ACHN (cell line): ENCODE measurements around the gene CTSE.
"Not testable (repeated sequence)": the region's sequence is repeated elsewhere in the genome, so short reads cannot be mapped to it uniquely, and the experiment has no call there.

Experiments
- DNase-seq: peaks from one replicate; pipeline ENCODE4 v3.0.0-alpha.2; 2015
- in situ Hi-C: cut with HindIII; loops from 2 replicates; pipeline ENCODE4 v1.10.0; 2017; ENCODE audit warnings: low sequenced_read_pairs, low pct_ligation_motif_present, low pct_unique_long_range_greater_than_20kb

The CTSE gene

DNA sequence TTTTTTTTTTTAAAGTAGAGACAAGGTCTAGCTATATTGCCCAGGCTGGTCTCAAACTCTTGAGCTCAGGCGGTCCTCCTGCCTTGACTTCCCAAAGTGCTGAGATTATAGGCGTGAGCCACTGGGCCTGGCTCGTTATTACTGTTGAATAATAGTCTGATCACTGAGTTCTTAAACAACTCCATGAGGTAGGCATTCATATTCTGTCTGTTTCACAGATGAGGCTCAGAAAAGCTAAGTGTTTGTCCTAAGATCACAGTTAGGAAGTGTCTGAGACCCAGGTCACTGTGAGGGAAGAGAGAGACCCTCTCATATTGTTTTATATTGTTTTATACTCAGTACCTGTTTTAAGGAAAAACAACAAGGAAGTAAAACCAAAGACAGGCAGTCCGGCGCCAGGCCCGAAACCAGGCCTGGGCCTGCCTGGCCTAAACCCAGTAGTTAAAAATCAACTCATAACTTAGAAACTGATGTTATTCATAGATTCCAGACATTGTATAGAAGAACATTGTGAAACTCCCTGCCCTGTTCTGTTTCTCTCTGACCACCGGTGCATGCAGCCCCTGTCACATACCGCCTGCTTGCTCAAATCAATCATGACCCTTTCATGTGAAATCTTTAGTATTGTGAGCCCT lies 28.7 kb upstream of the CTSE start:
- in situ Hi-C loops = not testable (repeated sequence)
- peak; percentile 31 for DNase-seq

DNA sequence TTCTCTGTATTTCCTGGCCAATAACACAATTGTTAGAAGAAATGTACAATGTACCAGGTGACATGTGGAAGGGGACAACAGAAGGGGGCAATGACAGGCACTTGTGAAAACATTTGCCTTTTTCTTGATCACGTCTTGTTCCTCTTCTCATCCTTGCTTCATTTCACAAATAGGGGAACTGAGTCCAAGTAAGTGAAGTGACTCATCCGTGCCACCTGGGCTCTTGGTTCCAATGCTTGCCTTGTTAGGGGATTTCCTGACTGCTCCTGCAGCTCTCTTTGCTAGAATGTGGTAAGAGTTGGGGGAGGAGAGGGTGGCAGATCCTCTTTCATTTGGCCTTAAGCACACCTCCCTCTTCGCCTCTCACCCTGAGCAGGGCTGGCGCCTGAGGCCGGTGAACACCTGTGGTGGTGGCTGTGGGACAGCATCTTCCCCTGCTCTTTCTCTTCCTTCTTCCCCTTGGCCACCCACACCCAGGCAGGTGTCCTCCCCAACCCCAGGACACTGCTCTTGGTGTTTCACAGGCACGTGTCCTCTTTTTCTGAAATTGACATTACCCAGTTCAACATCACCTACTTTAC lies 27.1 kb upstream of the CTSE start:
- DNase-seq = peak; percentile 84
- in situ Hi-C loops = no loop called here

DNA sequence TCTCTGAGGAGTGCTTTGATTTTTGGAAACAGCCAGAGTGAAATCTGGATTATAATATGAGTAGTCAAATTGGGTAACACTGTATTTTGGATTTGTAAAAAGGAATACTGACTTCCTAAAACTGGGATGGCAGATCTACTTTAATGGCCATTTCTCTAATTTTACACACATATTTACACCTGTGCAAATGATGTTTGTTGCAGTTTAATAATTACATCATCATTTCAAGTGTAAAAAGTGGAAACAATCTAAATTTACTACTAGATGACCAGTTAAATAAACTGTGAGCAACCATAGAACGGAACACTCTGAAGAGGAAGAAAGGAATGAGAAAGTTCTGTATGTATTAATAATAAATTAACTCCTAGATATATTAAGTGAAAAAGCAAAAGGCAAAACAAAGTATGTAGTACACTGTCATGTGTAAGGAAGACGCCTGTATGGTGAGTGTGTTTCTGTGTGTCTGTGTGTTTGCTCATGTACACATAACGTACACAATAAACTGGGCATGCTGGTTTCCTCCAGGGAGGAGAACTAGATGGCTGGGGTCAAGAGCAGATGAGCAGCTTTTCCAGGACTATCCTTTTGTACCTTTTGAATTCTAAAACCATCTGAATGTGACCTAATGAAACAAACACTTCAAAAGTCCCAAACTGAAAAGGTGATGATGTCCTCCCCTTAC lies 26.4 kb upstream of the CTSE start:
- DNase-seq = no peak
- in situ Hi-C loops = no loop called here

DNA sequence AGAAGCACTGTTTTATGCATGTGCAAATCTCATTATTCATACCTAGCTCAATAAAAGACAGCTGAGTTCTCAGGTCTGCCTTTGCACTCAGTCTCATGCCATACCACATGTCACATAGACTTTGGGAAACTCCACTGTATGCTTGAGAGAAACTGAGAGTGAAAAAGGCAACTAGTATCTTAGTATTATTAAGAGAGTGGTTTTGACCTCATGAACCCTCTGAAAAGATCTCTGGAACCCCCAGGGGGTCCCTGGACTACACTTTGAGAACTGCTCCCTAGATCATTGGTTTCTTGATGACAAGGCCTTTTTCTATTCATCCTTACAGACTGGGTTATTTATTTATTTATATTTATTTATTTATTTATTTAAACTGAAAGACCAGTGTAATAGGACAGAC lies 25.6 kb upstream of the CTSE start:
- in situ Hi-C loops = no loop called here
- DNase-seq = no peak

DNA sequence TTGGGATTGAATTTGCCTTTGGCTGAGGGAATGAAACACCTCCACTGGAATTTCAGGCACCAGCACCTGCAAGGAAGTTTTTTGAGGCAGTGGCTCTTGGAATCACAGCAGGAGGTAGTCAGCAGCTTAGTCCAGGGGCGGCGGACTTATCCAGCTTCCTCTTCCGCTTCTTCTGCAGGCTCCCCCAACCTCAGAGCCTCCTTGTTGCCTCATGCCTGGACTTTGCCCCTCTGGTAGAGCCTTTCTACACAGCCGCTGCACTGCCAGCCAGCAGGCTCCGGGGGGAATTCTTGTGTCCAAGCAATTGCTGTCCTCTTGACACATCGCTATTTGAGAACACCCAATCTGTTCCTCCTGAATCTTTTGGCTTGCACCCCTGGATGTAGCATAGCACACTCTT lies 24.9 kb upstream of the CTSE start:
- DNase-seq = peak; percentile 85

DNA sequence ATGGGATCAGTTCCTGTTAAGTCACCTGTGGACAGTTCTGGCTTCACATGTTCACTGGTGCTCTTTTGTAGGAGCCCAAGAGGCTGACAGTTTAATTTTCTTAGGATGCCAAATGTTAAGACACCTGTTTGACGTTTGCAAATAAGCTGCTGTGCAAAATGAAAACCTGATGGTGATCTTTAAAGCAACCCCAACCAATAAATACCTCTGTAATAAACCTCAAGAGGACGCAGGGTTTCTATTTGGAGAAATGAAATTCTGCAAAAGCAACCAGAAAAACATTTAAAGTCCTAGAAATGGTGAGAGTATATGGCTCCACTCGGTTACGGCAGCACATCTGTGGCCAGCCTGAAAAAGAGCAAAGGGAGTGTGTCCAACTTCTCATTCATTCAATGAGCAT lies 23.6 kb upstream of the CTSE start:
- in situ Hi-C loops = no loop called here
- no peak for DNase-seq

More for the DNA sequence above, 24.9 kb upstream of the CTSE start:
- in situ Hi-C loops = no loop called here

DNA sequence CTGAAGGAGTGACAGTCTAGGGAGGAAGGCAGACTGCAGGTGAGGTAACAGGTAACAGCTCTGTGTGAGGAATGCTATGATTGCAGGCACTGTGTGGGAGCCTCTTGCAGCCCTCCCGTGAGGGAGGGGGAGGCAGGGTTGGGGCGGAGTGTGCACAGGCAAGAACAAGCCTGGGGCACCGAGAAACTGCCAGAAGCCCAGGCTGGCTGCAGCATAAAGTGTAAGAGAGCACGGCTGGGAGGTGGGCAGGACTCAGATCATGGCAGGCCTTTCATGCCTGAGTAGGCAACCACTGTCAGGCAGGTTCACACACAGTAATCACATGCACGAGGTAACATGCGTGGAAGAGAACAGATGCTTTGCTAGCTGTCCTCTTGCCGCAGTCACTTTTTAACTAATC lies 17.9 kb upstream of the CTSE start:
- in situ Hi-C loops = no loop called here
- no peak for DNase-seq

DNA sequence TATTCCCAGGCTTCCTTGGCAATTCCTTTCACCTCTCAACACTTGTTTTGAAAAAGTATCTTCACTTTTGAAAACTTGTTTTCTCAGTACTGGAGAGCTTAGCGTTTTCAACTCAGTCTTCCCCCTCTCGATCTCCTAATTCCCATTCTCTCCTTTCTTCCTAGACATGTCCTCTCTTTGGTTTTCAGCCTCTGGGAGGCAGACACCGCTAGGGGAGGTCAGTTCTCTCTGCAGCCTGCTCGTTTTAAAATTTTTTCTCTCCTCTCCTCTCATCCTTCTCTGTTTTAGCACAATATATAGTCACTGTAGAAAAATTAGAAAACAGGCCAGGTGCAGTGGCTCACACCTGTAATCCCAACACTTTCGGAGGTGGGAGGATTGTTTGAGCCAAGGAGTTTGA lies 16.6 kb upstream of the CTSE start:
- DNase-seq = no peak
- in situ Hi-C loops = no loop called here

DNA sequence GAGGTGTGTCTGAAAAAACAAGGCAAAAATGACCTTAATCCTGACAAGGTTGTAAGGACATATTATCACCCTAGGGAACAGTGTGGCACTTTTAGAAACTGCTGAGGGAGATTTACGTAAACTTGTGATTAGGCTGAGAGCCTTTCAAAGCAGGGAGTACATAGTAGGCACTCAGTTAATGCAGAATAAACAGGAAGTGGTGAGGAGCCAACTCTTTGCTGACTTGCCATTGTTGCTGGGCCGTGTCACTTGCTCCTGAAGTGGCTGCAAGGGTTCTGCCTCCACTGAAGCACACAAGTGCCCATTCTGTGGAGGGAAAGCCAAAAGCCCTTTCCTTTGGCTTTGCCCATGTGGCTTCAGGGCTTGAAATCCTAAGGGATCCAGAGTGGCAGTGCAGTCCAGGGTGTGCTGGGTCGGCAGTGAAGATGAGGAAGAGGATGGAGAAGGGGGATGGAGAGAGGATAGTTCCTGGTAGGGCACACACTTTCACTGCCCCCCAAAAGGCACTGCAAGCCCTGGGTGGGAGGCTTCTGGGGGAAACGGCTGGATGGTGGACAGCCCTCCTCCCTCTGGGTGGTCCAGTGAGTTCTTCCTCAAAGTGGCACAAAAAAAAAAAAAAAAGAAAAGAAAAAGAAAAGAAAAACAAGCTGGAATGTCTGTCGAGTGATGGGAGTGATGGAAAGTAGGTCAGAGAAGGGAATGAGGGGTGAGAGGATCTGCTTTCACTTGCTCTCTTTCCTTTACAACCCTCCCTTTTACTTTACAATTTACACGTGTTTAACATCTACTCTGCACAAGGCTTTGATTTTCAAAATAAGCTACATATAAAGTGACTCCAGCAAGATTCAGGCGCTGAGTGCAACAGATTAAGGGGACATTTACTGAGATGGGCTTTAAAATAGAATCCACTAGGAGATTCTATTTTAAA lies 15.6 kb upstream of the CTSE start:
- DNase-seq = no peak
- in situ Hi-C loops = loop anchor here (10.0 kb wide), 1 partner anchor 65 kb away; no protein-coding TSS in a partner anchor

DNA sequence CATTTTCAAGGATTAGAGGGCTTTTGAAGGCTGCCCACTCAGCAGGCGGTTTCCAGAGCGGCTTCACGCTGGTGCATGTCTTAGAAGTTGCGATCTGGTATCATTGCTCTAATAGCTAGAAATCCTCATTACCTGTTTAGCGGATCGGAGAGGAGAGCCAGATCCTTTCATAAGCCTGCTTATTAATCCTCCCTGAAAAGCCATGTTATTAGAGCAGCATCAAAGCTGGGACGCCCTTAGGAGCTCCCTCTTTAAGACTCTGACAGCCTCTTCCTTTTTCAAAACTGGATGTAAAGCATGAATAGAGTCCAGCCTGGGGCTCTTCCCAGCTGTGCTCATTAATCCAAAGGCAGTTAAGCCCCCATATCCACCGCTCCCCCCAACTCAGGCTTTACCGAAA lies 13.9 kb upstream of the CTSE start:
- in situ Hi-C loops = loop anchor here (10.0 kb wide), 1 partner anchor 67 kb away; no protein-coding TSS in a partner anchor
- DNase-seq = no peak

DNA sequence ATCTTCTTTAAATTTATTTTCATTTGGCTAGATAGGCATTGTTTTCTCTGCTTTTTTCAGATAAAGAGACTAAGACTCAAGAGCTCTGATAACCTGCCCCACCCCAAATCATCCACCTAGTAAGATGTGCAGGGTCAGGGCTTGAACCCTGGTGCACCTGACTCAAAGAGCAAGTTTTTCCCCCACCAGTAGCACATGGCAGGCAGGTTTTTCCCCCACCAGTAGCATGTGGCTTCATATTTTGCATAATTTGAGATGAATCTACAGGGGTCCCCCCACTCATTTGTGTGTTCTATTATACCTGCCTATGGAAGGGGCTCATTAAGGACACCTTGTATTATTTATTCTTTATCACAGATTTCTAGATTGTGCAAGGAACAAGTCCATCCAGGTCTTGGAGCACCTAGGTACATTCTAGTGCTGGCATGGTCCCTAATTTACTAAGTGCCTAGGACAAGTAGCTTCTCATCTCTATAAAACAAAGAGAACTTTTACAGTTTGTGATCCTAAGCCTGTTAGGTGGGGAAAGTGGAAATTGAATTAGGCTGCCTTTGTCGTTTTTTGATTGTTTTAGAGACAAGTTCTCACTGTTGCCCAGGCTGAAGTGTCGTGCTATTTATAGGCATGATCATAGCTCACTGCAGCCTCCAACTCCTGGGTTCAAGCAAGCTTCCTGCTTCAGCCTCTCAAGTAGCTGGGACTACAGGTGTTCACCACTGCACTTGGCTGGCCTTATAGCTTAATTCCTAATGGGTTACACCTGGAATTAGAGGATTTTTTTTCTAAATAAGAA lies 13.2 kb upstream of the CTSE start:
- in situ Hi-C loops = loop anchor here (10.0 kb wide), 1 partner anchor 68 kb away; no protein-coding TSS in a partner anchor
- DNase-seq = no peak

DNA sequence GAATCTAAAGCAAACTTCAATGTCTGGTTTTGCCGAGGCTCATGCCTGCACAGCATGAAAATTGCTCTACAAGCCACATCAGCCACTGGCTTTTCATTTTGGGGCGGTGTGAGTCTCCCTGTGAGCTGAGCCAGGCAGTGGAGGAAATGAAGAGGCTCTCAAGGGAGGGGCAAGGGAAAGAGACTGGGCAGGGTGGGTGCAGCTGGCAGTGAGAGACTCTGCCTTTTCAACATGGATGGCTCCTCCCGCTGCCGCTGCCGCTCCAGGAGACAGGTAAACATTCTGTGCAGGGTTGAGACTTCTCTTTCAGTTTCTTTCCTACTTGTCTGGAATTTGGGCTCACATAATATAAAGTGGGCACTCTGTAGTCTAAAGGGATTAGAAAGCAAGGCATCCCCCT lies 11.3 kb upstream of the CTSE start:
- in situ Hi-C loops = loop anchor here (10.0 kb wide), 1 partner anchor 70 kb away; no protein-coding TSS in a partner anchor
- DNase-seq = no peak

DNA sequence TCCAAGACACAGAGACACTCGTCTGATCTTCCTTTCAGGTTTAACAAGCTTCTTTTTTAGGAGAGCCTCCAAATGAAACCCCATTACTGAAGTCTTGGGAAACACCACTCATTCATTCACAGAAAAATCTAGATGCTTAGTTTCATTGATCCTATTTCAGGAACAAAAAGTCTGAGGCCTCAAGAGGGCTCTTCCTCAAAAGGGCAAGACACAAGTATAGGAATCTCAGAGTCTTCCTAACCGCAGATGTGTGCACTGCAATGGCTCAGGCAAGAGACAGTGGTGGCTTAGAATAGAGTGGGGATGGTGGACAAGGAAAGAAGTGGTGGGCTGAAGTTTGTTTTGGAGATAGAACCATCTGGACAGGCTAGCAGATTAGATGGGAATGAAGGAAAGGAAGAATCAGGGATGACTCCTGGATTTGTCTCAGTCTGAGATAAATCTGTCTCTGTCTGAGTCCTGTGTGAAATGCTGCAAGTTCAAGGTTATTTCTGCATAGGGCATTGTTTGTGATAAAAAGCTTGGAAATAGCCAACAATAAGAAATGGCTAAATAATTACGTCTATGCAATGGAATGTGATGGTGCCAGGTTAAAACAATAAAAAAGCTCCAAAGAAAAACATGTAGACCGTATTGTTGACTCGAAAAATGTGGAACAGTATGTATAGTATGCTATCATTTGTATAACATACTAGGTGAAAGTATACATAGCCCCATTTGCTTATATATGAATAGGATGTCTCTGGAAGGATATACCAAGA lies 8.9 kb upstream of the CTSE start:
- in situ Hi-C loops = loop anchor here (10.0 kb wide), 1 partner anchor 72 kb away; no protein-coding TSS in a partner anchor
- no peak for DNase-seq

DNA sequence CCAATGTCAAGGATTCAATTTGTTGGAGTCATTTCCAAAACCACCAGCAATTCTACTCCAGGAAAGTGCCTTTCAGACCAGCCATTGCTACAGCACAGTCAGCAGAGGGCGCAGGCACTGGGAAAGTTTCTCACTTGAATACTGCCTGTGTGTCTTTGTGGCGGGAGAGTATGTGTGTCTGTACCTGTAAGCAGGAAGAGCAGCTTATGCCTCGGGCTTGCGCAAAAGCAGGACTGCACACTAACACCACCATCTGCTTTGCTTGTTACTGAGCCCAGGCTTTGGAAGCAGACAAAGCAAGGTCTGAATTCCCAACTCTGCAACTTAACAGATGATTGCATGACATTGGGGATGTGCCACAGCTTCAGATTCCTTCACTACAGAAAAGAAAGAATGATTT lies 7.0 kb upstream of the CTSE start:
- in situ Hi-C loops = loop anchor here (10.0 kb wide), 1 partner anchor 74 kb away; no protein-coding TSS in a partner anchor
- DNase-seq = peak; percentile 87

DNA sequence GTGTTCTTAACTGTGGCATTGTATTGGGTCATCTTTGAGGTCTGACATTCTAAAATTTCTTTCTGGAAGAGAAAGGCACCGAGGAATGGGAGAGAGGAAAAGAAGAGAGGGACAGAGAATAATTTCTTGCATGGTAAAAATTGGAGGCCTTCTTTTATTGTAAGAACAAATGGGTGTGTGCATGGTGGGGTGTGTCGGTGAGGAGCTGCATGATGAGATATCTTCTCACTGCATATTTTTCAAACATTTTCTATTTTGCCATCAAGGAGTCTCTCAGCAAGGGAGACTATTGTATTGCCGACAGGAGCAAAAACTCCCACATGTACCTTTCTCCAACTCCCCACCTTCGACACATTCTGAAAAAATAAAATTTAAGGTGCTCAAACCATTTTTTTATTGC lies 6.5 kb upstream of the CTSE start:
- in situ Hi-C loops = loop anchor here (10.0 kb wide), 1 partner anchor 75 kb away; no protein-coding TSS in a partner anchor
- DNase-seq = no peak

DNA sequence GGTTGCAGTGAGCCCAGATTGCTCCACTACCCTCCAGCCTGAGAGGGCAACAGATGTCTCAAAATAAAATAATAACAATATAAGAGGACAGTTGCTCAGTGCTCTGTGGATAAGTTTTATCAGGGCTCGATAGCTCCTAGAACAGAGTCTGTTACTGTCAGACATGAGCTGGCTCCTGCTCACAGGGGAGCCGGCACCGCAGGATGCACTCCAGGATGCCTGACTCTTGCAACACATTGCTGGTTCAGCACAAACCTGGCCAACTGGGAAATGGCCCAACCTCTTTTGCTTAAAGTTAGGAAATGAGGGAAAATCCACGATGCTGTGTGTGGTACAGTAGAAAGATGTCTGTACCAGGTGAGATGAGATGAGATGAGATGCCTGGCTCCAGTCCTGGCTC lies 5.8 kb upstream of the CTSE start:
- in situ Hi-C loops = no loop called here
- DNase-seq = no peak

DNA sequence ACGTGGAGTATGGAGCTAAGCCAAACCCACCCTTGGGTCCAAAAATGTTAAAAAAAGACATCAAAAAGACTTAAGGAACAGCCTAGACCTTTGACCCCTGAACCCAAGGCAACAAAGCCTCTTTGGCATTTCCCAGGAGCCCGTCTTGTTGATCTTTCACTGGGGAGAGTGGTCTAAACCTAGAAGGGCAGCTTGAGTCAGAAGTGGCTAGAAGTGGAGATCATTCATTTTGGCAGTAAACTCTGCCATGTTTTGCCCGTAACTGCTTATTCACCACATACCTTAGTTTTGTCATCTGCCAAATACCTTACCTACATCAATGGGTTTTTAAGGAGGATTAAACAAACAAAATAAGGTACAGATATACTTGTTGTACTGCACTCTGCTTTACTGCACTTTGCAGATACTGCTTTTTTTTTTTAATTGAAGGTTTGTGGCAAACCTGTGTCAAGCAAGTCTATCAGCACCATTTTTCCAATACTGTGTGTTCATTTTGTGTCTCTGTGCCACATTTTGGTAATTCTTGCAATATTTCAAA lies 1.7 kb upstream of the CTSE start:
- in situ Hi-C loops = no loop called here
- no peak for DNase-seq
